GM15510 (cell line): ENCODE data around the gene P2RX1.

ENCODE experiments used
- POLR2A ChIP-seq: IDR thresholded peaks from 3 replicates; pipeline ENCODE4 v1.6.1; 2011; ENCODE audit warnings: borderline replicate concordance; ENCODE audit not compliant: insufficient read length; ENCODE audit errors: extremely low read depth

The P2RX1 gene

DNA sequence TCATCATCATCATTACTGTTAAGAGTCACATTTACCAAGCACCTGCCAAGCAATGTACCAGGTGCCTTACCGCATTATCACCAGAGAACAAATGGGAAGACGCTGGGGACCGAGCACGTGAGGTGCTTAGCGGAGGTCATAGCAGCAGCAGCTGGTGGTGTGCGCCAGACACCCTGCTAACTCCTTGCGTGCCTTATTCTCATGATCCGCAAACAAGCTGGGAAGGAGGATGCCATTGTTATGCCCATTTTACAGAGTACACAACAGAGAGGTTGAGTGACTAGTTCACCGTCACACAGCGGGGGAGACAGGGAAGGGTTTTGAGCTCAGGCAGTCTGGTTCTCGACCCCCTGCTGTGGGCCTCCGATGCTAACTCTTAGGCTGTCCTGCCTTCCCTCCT is 40.7 kb upstream of the P2RX1 start:
- no peak for TF ChIP-seq POLR2A

DNA sequence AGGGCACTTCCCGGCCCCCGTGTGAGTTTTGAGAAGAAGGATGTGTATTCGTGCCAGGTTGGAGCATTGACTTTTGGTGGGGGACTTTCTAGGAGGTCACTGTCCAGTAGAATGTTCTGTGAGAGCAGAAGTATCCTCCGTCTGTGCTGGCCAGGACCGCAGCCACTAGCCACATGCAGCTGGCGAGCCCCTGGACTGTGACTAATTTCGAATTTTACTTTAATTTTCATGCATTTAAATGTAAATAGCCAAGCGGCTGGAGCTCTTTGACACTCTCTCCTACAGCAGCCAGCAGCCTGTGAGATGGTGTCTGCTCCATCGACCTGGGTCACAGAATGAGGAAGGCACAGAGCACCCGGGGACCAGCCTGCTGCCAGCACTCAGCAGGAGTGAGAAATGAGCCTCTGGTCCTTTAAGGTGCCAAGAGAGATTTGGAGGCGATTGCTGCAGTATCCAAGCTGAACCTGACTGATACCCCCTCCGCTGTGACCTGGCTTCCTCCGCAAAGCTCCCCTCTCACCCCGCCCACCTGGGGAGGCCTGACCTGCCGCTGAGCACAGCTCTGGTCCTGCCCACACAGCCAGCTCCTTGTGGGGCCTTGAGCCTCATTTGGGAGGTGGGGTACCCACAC is 40.2 kb upstream of the P2RX1 start:
- no peak for TF ChIP-seq POLR2A

DNA sequence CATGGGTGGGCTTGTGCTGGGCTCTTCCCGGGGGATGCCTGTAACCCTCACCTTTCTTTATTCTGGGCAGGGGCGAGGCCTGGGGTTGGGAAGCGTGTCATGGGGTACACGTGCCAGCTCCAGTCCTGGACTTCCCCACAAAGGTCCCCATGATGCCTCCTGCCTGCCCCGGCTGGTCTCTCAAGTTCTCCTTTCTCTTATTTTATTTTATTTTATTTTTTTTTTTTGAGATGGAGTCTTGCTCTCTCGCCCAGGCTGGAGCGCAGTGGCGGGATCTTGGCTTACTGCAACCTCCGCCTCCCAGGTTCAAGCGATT is 39.4 kb upstream of the P2RX1 start:
- TF ChIP-seq POLR2A, result no peak

DNA sequence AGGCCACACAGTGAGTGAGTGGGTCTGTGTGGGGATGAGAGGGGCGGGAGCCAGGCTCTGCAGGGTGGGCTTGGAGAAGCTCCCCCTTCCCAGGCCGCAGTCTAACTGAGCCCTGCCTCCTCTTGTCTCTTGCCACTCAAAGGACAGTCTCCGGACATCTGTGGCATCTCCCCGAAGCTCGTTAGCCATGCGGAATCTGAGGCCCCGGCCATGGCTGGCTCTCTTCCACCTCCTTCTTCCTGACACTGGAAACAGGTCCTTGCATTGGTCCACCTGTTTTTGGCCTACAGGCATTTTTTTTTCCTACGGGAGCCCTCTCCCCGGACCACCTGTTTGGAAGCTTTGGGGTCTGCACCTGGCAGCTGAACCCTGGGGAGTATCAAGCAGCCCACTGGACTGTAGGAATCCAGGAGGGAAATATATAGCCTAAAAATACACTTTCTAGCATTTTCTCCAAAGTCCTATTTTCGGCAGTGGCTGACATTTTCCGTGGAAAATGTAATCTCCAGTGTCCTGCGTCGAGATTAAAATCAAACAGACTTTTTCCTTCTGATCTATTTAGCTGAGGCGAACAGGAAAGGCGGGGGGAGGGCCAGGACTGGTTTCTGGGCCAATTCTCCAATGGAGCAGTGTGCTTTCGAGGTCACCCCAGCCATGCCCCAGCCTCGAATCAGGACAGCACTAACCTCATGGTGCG is 38.9 kb upstream of the P2RX1 start:
- TF ChIP-seq POLR2A, result no peak

DNA sequence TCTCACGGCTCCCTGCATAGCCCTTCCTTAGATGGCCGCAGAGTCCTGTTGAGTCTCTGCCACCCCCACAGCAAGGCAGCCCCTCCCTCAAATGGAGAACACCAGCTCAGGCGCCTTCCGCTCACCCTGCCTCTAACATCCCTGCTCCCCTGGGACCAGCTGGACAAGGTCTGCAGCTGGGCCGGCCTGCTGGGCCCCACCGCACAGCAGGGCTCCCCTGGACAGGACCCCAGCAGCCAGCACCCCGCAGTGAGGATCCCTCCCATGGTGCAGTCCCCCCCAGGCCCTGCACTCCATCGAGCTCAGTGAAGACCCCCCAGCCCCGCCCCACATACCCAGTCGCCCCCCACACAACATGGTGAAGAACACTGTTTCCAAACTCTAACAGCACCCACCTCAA is 37.8 kb upstream of the P2RX1 start:
- no peak for TF ChIP-seq POLR2A

DNA sequence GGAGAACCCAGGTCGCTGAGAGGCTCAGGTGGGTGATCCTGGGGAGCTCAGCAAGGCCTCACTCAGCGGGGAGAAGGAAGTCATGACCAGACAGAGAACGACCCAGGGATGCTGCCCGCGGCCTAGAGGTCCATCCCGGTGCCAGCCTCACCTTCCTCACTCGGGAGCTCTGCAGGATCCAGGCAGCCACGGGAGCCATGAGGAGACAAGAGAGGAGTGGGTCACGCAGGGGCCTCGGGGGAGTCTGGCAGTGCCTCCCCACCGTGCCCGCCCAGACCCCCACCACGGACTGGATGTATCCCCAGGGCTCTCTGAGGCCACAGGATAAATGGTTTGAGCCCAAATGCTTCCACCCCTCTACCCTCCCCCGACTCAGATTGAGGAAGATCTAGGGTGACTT is 37.3 kb upstream of the P2RX1 start:
- no peak for TF ChIP-seq POLR2A

DNA sequence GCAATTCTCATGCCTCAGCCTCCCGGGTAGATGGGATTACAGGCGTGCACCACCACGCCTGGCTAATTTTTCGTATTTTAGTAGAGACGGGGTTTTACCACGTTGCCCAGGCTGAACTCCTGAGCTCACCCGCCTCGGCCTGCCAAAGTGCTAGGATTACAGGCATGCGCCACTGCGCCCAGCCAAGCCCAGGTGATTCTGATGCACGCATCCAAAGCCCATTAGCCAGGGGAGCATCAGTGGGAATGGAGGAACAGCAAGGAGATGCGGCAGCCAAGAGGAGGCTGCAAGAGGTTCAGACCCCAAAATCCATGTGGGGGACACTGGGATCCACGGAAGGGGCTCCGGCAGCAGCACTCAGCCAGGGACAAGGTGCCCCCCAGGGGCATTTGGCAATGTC is 35.9 kb upstream of the P2RX1 start:
- TF ChIP-seq POLR2A, result no peak

DNA sequence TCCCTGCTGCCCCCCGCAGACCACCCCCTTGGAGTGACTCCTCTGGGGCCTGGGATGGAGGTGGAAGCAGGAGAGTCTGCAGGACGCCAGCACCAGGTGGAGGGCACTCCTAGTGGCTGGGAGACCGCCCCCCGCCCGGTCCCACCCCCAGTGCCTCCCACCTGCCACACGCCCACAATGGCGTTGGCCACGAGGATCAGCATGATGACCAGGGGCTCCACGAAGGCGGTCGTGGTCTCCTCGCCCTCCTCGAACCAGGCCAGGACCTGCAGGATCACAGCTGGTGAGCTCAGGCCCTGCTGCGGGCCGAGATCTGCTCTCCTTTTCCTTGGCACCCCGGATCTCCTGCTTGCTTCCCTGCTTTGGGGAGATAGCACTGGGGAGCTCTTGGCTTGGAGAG is 35.2 kb upstream of the P2RX1 start:
- no peak for TF ChIP-seq POLR2A

DNA sequence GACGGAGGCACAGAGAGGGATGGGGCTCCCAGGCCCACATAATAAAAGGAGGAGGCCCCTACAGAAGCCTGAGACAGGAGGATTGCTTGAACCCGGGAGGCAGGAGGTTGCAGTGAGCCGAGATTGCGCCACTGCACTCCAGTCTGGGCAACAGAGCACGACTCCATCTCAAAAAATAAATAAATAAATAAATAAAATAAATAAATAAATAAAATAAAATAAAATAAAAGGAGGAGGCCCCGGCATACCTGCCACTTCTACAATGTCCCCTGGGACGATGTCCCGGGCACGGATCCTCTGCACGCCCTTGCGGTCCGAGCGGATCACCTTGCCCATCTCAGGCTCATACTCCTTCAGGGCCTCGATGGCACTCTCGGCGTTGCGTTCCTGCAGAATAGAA is 34.7 kb upstream of the P2RX1 start:
- TF ChIP-seq POLR2A, result no peak

DNA sequence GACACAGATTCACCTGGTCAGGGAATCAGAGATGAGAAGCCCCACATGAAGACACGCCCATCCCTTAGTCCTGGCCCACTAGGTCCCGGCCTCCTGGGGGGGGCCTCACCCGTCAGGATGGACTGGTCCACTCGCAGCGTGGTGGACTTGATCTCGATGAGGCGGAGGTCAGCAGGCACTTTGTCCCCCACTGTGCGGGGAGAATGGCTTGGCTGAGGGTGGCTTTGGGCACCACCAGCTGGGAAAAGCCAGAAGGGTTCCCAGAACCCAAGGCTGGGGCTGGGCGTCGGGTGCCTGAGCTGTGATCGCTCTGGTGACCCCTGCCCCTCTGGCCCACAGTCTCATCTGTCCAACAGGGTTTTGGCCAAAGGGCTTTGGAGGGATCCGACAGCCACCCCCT is 34.3 kb upstream of the P2RX1 start:
- TF ChIP-seq POLR2A, result no peak

DNA sequence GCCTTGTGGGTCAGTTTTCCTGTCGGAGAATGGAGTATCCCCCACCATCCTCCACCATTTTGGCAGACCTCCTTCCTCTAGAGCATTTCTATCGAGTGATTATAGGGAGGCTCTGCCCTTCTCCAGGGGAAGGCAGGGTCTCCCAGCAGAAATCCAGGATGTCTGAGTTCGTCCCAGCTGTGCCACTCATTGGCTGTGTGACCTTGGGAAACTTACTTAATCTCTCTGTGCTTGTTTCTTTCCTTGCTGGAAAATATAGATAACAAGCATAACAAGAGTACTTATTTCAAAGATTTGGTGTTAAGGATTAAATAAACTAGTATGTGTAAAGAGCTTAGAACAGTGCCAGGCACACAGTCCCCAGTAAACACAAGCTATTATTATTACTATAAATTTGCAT is 33.2 kb upstream of the P2RX1 start:
- TF ChIP-seq POLR2A, result no peak

DNA sequence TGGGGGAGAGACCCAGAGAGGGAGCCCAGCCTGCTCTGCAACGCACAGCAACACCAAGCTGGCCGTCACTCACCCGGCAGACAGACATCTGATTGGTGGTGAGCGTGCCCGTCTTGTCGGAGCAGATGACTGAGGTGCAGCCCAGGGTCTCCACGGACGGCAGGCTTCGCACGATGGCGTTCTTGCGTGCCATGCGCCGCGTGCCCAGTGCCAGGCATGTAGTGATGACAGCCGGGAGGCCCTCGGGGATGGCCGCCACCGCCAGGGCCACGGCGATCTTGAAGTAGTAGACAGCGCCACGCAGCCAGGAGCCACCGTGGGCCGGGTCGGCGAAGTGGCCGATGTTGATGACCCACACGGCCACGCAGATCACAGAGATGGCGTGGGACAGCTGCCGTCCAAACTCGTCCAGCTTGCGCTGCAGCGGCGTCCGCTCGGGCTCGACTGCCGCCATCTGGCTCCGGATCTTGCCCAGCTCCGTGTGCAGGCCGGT is 31.1 kb upstream of the P2RX1 start:
- no peak for TF ChIP-seq POLR2A

DNA sequence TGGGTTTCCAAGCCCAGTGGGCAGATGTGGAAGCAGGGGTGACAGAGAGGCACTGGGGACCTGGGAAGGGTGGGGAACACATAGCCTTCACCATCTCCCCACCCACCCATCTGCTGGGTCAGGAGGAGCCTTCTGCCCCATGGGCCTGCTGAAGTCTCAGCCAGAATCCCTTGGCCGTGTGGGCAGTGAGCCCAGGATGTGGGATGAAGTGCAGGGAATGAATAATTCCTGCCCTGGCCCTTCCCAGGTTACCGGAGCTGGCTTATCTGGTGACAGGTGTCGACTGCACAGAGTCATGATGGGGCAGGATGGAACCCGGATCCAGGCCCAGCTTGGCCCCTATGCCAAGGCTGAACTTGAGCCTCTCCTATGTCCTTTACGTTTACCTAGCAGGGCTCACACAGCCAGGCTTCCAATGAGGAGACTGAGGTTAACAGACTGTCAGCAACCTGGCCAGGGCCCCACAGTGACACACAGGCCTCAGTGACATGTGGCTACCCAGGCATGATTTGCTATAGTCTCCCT is 30.5 kb upstream of the P2RX1 start:
- no peak for TF ChIP-seq POLR2A

DNA sequence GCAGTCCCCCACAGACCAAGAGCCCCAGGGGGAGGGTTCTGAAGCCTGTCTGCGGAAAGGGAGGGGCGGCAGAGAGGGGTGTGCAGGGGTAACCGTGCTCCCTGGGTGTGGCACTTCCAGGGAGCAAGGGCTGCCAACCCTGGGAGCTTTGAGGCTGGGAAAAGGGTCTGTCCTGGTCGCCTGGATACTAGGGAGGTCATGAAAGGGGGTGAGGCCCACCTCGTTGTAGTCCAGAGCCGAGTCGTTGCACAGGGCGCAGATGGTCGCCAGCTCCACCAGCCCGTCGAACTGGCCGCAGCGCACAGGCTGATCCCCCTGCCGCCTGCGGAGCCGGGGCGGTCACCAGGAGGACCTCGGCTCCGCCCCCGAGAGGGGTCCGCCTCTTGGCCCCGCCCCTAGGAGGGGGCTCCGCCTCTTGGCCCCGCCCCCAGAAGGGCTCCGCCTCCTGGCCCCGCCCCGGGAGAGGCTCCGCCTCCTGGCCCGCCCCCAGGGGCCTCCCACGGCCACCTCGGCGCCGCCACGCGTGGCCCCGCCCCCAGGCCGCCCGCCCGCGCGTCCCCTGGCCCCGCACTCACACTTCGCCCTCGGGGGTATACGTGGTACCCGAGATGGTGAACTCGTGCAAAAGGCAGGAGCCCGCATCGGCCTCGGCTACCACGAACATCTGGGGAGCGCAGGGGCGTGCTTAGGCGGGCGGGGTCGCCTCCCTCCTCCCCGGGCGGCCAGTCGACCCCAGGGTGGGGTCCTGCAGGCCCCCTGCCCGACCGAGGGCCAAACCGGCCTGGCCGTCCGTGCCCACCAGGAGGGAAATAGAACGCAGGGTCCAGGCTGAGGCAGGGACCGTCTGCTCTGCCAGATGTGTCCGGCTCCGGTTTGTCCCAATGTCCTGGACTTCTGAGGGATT is 28.5 kb upstream of the P2RX1 start:
- TF ChIP-seq POLR2A, result no peak

DNA sequence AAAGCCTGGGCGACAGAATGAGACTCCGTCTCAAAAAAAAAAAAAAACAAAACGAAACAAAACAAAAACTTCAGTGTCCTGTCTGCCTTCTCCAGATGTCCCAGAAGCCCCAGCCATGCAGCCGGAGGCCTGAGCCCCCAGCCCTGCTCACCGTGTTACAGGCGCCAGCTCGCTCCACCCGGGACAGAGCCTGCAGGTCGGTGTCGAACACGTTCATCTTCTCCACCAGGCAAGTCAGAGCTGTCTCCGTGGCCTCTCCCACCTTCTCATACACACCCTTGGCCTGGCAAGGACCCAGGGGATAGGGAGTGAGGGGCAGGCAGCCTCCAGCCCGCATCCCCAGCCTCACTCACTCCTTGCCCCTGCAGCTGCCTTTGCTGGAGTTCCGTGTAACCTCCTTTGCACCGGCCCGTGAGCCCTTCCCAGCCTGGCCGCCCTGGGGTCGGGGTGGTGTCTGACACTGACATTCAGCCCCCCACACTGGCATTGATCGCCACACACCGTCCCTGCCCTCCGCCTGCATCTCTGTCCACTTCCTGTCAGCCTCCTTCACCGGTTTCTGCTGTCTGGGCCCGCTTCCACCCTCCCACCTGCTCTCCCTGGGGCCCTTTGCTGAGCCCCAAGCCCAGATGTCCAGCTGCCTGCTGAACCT is 27.1 kb upstream of the P2RX1 start:
- TF ChIP-seq POLR2A, result no peak
